Common myeloid progenitor, CD34-positive (primary cell): ENCODE measurements around the gene RUNX1.

Source experiments
- CTCF ChIA-PET: fragments of 350-600 bp; sonication (Branson Sonifier 250); formaldehyde crosslinking; loops from one replicate; lab custom pipeline; 2021; ENCODE audit warnings: antibody characterized with exemption; lab: Charles Lee
- POLR2A ChIA-PET: fragments of 350-600 bp; sonication (Branson Sonifier 250); formaldehyde crosslinking; loops from one replicate; lab custom pipeline; 2021; ENCODE audit warnings: antibody characterized with exemption; lab: Charles Lee
- DNase-seq, 3 donors: peaks; one replicate each; pipeline versions ENCODE4 v3.0.0 to v3.0.0-alpha.2; 2013
- H3K27ac ChIP-seq, 2 experiments: 1 replicate in 1 of 2; 2 replicates in 1 of 2; pipeline ENCODE4 v1.7.0; 2013; ENCODE audit warnings: inconsistent platforms in 2 of 2, low read length in 2 of 2, mild to moderate bottlenecking in 2 of 2, low read depth in 1 of 2, moderate library complexity in 1 of 2; ENCODE audit not compliant: severe bottlenecking in 2 of 2, insufficient read depth in 1 of 2, poor library complexity in 1 of 2
- H3K27me3 ChIP-seq, 5 experiments: replicated peaks in 2 of 5; 1 replicate in 3 of 5; 2 replicates in 2 of 5; pipeline versions ENCODE4 v1.6.1 to v1.7.0; 2013; ENCODE audit warnings: low read length in 4 of 5, mild to moderate bottlenecking in 2 of 5, moderate library complexity in 2 of 5, inconsistent platforms in 1 of 5; ENCODE audit not compliant: insufficient read depth in 5 of 5, control insufficient read depth in 4 of 5
- H3K36me3 ChIP-seq, 4 experiments: 1 replicate in 2 of 4; 2 replicates in 2 of 4; pipeline versions ENCODE4 v1.6.1 to v1.7.0; 2013; ENCODE audit warnings: low read length in 3 of 4, control low read depth in 1 of 4, mild to moderate bottlenecking in 1 of 4; ENCODE audit not compliant: control insufficient read depth in 4 of 4, insufficient read depth in 4 of 4
- H3K4me1 ChIP-seq, 4 experiments: 1 replicate in 3 of 4; 2 replicates in 1 of 4; pipeline versions ENCODE4 v1.6.1 to v1.7.1; 2013; ENCODE audit warnings: low read length in 3 of 4, mild to moderate bottlenecking in 3 of 4, control low read depth in 1 of 4, inconsistent platforms in 1 of 4, moderate library complexity in 1 of 4; ENCODE audit not compliant: control insufficient read depth in 4 of 4, insufficient read depth in 4 of 4; ENCODE audit errors: control extremely low read depth in 1 of 4
- H3K4me3 ChIP-seq, 7 experiments: 1 replicate in 4 of 7; 2 replicates in 3 of 7; pipeline versions ENCODE4 v1.5.1 to v1.7.0; 2013; ENCODE audit warnings: mild to moderate bottlenecking in 7 of 7, low read length in 6 of 7, moderate library complexity in 6 of 7, inconsistent platforms in 2 of 7, low read depth in 2 of 7, control low read depth in 1 of 7; ENCODE audit not compliant: insufficient read depth in 4 of 7, control insufficient read depth in 1 of 7; ENCODE audit errors: extremely low read depth in 1 of 7
- H3K9me3 ChIP-seq, 5 experiments: 1 replicate in 4 of 5; 2 replicates in 1 of 5; pipeline versions ENCODE4 v1.6.1 to v1.7.1; 2013; ENCODE audit warnings: low read length in 4 of 5, mild to moderate bottlenecking in 2 of 5, inconsistent platforms in 1 of 5, low read depth in 1 of 5, moderate library complexity in 1 of 5; ENCODE audit not compliant: control insufficient read depth in 4 of 5, insufficient read depth in 2 of 5; ENCODE audit errors: control extremely low read depth in 1 of 5
- WGBS: methylation state at CpG from one replicate; pipeline ENCODE4 v1.1.5; 2013; ENCODE audit not compliant: insufficient coverage; 5-methylcytosine and 5-hydroxymethylcytosine counted together

RUNX1 gene

DNA sequence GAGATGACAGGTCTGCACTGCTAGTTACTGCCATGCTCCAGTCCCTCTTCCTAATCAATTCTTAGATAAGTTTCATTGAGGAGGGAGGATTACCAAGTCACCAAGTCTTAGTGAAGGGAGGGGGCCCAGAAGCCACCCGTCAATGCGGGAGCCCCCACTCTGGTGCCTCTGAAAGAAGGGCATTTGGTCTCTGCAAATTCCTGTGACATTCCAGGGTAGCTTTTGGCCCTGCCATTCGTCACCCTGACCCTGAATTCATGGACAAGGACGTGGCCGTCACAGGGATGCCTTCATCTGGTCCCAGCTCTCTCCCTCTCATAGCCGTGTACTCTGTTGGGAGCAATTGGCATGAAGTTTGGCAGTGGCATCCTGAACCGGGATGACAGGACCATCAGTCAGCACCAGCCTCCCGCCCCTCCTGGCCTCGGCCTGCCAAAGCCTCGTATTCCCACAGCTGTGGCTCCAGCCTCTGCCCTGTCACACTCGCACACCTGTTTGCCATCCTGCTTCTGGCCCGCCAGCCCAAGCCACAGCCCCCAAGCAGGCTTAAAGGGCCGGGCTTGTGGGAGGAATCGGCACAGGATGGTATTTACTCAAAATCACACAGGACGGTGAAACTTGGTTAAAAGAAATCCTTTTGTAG, 229.6 kb downstream of the RUNX1 start:
- no peaks in the 10 kb centered on the region for H3K9me3 ChIP-seq
- CTCF ChIA-PET, result interaction anchor here (1.3 kb wide), 1 partner anchor 22 kb away, joined by 4 read pairs; no protein-coding TSS in a partner anchor
- POLR2A ChIA-PET, result no interaction called here
- H3K27me3 ChIP-seq, result no peaks in the 10 kb centered on the region
- H3K27ac ChIP-seq, result no peak overlapping the region
- WGBS, result 98% methylated on average over 13 of the region's 15 CpGs
- DNase-seq, result no peak
- H3K36me3 ChIP-seq, result peaks cover 17 to 97% (median 86%) of the 10 kb centered on the region in 4 experiments
- no peak overlapping the region for H3K4me3 ChIP-seq
- H3K4me1 ChIP-seq, result no peaks in the 10 kb centered on the region

DNA sequence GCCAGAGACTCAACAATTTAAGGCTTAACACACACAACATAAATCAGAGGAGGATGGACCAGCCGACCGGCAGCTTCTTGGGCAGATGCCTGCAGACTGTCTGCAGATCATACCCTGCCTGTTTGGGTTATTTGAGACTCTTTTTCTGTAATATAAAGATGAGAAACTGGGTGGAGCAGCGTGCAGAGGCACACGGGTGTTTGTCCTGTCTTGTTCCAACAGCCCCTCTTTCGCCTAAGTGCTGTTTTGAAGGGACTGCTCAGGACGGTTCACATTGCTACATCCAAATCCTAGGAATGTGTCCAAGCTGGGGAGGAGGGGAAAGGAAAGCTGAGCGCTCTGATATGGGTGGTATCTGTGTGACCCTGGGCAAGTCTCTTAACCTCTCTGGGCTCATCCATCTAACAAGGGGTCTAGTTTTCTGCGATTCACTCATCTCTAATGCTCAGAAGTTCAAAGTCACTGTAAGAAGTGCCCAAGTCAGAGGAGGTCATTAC, 230.4 kb downstream of the RUNX1 start:
- Histone ChIP-seq H3K4me3 (no peak overlapping the region), H3K27me3 (no peaks in the 10 kb centered on the region), H3K36me3 (peaks cover 20 to 97% (median 85%) of the 10 kb centered on the region in 4 experiments), H3K9me3 (no peaks in the 10 kb centered on the region), H3K4me1 (no peaks in the 10 kb centered on the region), H3K27ac (no peak overlapping the region)
- no peak for DNase-seq
- WGBS, result 99% methylated on average over 7 of the region's 8 CpGs
- CTCF ChIA-PET, result no interaction called here
- POLR2A ChIA-PET, result interaction anchor here (0.6 kb wide), 1 partner anchor 13 kb away, joined by 3 read pairs; no protein-coding TSS in a partner anchor

DNA sequence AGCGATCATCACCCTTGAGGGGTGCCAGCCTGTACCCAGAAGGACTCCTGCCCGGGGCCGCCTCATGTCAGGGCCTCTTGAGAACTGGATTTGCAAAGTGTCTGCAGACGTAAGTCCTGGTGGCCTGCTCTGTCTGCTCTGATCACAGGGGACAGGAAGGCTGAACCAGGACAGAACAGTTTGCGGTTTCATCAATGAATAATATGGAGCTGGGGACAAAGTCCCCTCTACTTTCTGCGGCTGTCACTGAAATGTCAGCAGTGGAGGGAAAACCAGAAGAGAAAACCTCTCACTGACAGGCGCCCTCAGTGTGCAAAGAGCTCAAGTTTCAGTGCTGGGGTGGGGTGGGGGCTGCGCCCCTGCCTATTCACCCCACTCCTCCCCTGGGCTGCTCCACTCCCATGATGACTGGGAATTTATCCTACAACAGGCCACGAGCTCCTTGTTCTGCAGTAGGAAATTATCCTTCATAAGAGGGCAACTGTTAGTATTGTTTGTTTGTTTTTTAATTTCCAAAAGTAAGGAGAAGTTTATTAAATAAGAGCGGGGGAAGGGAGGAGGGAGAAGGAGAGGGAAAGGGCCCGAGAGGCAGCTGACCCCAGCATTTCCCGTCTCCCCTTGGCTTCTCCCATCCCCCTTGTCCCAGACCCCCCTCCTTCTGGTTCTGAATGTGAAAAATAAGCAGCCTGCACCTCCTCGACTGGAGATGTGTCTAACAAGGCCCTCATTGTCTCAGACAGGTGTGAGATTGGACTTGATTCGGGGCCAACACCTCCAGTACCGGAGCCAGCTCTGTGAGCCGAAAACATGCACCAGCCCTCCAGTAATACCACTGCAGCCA, 231.1 kb downstream of the RUNX1 start:
- H3K9me3 ChIP-seq, result no peaks in the 10 kb centered on the region
- DNase-seq, result no peak
- H3K36me3 ChIP-seq, result peaks cover 27 to 100% (median 89%) of the 10 kb centered on the region in 4 experiments
- 96% methylated on average over 12 of the region's 16 CpGs for WGBS
- no peaks in the 10 kb centered on the region for H3K27me3 ChIP-seq
- CTCF ChIA-PET, result interaction anchor here (0.6 to 1.5 kb wide), 2 partner anchors 11 to 28 kb away, joined by 3 to 4 read pairs; no protein-coding TSS in a partner anchor
- POLR2A ChIA-PET, result interaction anchor here (0.6 kb wide), 1 partner anchor 14 kb away, joined by 3 read pairs; no protein-coding TSS in a partner anchor
- H3K4me1 ChIP-seq, result no peaks in the 10 kb centered on the region
- no peak overlapping the region for H3K27ac ChIP-seq
- H3K4me3 ChIP-seq, result no peak overlapping the region

DNA sequence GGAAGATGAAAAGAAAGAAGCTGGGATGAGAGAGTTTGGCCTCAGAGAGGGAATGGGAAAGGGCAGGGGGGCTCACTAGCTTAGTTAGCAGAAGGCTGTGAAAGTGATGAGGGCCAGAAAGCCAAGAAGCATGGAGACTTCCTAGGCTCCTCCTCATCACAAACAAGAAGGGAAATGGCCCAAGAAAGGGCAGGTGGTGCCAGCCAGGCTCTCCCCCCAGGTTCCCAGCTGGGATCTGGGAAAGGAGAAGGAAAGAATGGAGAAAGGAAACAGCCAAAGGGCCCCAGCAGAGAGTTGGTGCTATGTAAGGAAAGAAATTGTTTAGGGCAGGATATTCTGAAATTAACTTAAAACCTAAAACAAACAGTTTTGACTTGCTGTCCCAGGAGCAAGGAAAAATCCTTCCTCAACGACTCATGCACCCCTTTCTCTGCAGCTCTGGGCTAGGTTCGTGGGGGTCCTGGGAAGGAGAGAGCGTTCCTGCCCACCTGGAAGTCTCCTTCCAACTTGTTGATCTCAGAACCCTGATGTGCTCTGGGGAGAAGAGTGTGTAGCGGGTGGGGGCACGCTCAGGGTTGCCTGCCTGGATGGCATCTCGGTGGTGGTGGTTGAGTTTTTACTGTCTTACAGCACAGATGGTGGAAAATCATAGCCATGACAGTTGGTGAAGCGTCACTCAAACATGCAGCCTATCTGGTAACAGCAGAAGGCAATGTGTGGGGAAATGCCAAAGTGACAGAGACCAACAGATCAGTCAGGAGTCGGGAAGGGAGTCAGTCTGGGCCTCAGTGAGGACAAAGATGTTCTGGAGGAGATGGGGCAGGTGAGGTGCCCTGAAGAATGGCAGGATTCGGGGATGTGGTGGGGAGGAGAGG, 233.0 kb downstream of the RUNX1 start:
- CTCF ChIA-PET, result interaction anchor here (0.9 kb wide), 1 partner anchor 11 kb away, joined by 3 read pairs; no protein-coding TSS in a partner anchor
- Histone ChIP-seq H3K27ac (peak overlapping the region in 1 of 2 experiments; percentile 17), H3K4me1 (no peaks in the 10 kb centered on the region), H3K27me3 (no peaks in the 10 kb centered on the region), H3K9me3 (no peaks in the 10 kb centered on the region), H3K36me3 (peaks cover 33 to 100% (median 89%) of the 10 kb centered on the region in 4 experiments), H3K4me3 (no peak overlapping the region)
- WGBS, result 97% methylated on average over 8 of the region's 9 CpGs
- no peak for DNase-seq
- POLR2A ChIA-PET, result no interaction called here

DNA sequence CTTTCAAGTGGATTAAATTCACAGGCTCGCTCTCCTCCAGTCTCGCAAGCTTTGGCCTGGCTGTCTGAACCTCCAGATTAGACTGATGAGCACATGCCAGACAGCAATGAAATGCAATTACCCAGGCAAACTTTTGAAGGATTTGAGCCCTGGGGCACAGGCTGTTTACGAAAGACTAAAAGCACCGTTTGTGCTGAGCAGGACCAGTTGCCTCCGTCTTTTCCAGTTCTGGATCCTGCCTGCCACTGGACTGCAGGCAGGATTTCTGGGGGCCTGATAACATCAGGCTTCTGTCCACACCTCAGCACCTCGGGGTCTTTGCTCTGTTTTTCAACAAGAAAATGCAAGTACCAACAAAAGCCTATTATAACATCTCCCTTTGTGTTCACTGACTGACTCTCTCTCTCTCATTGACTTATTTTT, 234.6 kb downstream of the RUNX1 start:
- WGBS, result 95% methylated on average over 6 of the region's 6 CpGs
- POLR2A ChIA-PET, result no interaction called here
- H3K36me3 ChIP-seq, result peaks cover 38 to 100% (median 90%) of the 10 kb centered on the region in 4 experiments

DNA sequence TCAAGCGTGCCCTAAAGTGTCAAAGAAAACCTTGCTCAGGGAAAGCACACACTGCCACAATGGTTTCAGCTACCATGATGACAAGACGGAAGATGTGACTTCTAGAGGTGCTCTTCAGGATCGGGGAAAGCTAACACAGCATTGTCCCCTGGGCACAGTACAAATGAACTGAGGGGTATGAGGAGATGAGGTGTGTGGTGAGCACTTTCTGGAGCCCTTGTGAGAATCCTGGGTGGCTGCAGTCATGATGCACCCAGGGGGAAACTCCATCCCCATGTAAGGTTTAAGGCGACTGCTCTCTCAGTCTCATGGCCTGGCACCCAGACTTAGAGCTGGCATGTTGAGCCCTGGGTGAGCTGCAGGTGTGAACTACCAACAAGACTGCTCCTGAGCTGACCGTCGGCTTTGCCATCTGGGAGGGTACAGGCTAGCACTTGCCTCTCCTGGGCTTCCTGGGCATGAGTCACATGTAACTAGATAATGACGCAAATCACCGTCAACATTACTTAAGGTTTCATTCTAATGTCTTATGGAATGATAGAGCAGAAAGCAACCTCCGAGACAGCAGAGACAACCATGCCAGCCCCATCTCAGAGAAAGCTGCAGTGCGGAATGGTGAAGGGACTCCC, 235.7 kb downstream of the RUNX1 start:
- no peak overlapping the region for H3K27ac ChIP-seq
- WGBS, result 100% methylated on average over 8 of the region's 10 CpGs
- DNase-seq, result no peak
- peaks cover 41 to 100% (median 91%) of the 10 kb centered on the region in 4 experiments for H3K36me3 ChIP-seq
- ChIA-PET POLR2A (no interaction called here), CTCF (interaction anchor here (1.3 to 2.4 kb wide), 2 partner anchors 10 to 392 kb away, joined by 3 to 6 read pairs; no protein-coding TSS in a partner anchor)
- peaks cover 0 to 7% (median 0%) of the 10 kb centered on the region in 4 experiments for H3K4me1 ChIP-seq
- peaks cover 0 to 12% (median 7%) of the 10 kb centered on the region in 5 experiments for H3K9me3 ChIP-seq
- no peaks in the 10 kb centered on the region for H3K27me3 ChIP-seq
- no peak overlapping the region for H3K4me3 ChIP-seq

More for the DNA sequence above, 234.6 kb downstream of the RUNX1 start:
- Histone ChIP-seq H3K27ac (no peak overlapping the region), H3K27me3 (no peaks in the 10 kb centered on the region), H3K4me1 (no peaks in the 10 kb centered on the region), H3K4me3 (no peak overlapping the region), H3K9me3 (peaks cover 0 to 3% (median 0%) of the 10 kb centered on the region in 5 experiments)
- no peak for DNase-seq
- CTCF ChIA-PET, result no interaction called here
